OCI-LY7 (cell line): ENCODE data around the gene DPEP2NB. TPM values are rescaled to one million over a fixed set of nuclear protein-coding genes. Genes with fewer than 3 reads are reported as not detected.

Experiments used
- BruUV-seq: library from RNA; stranded (reverse); fragments of 400-500 nt; replicated peaks from 2 replicates; lab custom pipeline; 2021; lab: Mats Ljungman, UMichigan
- CTCF ChIA-PET: fragments of 300-600 bp; sonication (Branson Sonifier 250); formaldehyde crosslinking; loops from one replicate; lab custom pipeline; 2022; ENCODE audit warnings: antibody characterized with exemption; ENCODE audit not compliant: unreplicated experiment; lab: Charles Lee
- POLR2A ChIA-PET: fragments of 300-600 bp; sonication (Branson Sonifier 250); formaldehyde crosslinking; loops from one replicate; lab custom pipeline; 2022; ENCODE audit warnings: antibody characterized with exemption; lab: Charles Lee
- DNase-seq: peaks from one replicate; pipeline ENCODE4 v3.0.0-alpha.2; 2015; ENCODE audit warnings: low spot score
- H2AFZ ChIP-seq: fragments of 200-600 bp; sonication (generic), shearing (Covaris generic); 2 replicates; pipeline ENCODE4 v1.6.1; 2014; ENCODE audit warnings: mild to moderate bottlenecking, antibody characterized with exemption, low read length, moderate library complexity
- H3K27ac ChIP-seq: fragments of 200-600 bp; sonication (generic); 2 replicates; pipeline ENCODE4 v1.5.1; 2014; ENCODE audit warnings: mixed run types, low read depth, mild to moderate bottlenecking, moderate library complexity, low read length, inconsistent platforms; ENCODE audit not compliant: poor library complexity, severe bottlenecking
- H3K36me3 ChIP-seq: fragments of 200-600 bp; sonication (generic); 2 replicates; pipeline ENCODE4 v1.6.1; 2014; ENCODE audit warnings: mild to moderate bottlenecking, antibody characterized with exemption, low read length, moderate library complexity, mixed read lengths; ENCODE audit not compliant: insufficient read depth
- H3K4me1 ChIP-seq: fragments of 200-600 bp; sonication (generic); 2 replicates; pipeline ENCODE4 v1.5.1; 2014; ENCODE audit warnings: mild to moderate bottlenecking, low read length; ENCODE audit not compliant: insufficient read depth, poor library complexity, severe bottlenecking
- H3K4me2 ChIP-seq: fragments of 200-600 bp; sonication (generic); 2 replicates; pipeline ENCODE4 v1.6.1; 2014; ENCODE audit warnings: mild to moderate bottlenecking, low read length
- H3K4me3 ChIP-seq: fragments of 200-600 bp; sonication (generic); 2 replicates; pipeline ENCODE4 v1.5.1; 2014; ENCODE audit warnings: mild to moderate bottlenecking, low read depth, low read length; ENCODE audit not compliant: poor library complexity, severe bottlenecking
- H3K79me2 ChIP-seq: fragments of 200-600 bp; sonication (generic); 2 replicates; pipeline ENCODE4 v1.6.1; 2016; ENCODE audit warnings: low read depth, mild to moderate bottlenecking, low read length, moderate library complexity, mixed read lengths; ENCODE audit not compliant: insufficient read depth
- H3K9me2 ChIP-seq: fragments of 200-600 bp; sonication (generic); 2 replicates; pipeline ENCODE4 v1.6.1; 2016; ENCODE audit warnings: mild to moderate bottlenecking, low read length, mixed read lengths; ENCODE audit not compliant: insufficient read depth
- H3K9me3 ChIP-seq: fragments of 200-600 bp; sonication (generic); 2 replicates; pipeline ENCODE4 v1.6.1; 2014; ENCODE audit warnings: mild to moderate bottlenecking, mixed run types, low read length, mixed read lengths
- H4K20me1 ChIP-seq: fragments of 200-600 bp; sonication (generic); 2 replicates; pipeline ENCODE4 v1.6.1; 2014; ENCODE audit warnings: mild to moderate bottlenecking, antibody characterized with exemption, low read length, moderate library complexity, mixed read lengths; ENCODE audit not compliant: insufficient read depth
- EZH2phosphoT487 ChIP-seq: fragments of 200-600 bp; sonication (generic); IDR thresholded peaks from 2 replicates; pipeline ENCODE4 v1.6.1; 2018; ENCODE audit warnings: low read depth, borderline replicate concordance, mild to moderate bottlenecking, mixed run types, antibody characterized with exemption, low read length, moderate library complexity, mixed read lengths
- intact Hi-C: fragments of 100-400 bp; cut with micrococcal nuclease; formaldehyde crosslinking; loops from one replicate; pipeline ENCODE4 v1.10.0; 2022; ENCODE audit not compliant: unreplicated experiment
- total RNA-seq, 2 experiments: library from RNA; depleted of rRNA in 1 of 2; stranded (reverse); fragments of >200 nt in 1 of 2; shearing (Covaris generic) in 1 of 2; gene quantifications; 2 replicates each; pipeline ENCODE4 v1.2.3, GENCODE V29; 2014 to 2022
- TF ChIP-seq, protein P1 (sequence below): fragments of 200-600 bp; sonication (generic); conservative IDR thresholded peaks from 2 replicates; pipeline ENCODE4 v1.5.1; 2014; ENCODE audit warnings: mild to moderate bottlenecking, antibody characterized with exemption, low read length, moderate library complexity, mixed read lengths

The DPEP2NB gene
- total RNA-seq, 2 experiments from 2014 or later: not detected

DNA sequence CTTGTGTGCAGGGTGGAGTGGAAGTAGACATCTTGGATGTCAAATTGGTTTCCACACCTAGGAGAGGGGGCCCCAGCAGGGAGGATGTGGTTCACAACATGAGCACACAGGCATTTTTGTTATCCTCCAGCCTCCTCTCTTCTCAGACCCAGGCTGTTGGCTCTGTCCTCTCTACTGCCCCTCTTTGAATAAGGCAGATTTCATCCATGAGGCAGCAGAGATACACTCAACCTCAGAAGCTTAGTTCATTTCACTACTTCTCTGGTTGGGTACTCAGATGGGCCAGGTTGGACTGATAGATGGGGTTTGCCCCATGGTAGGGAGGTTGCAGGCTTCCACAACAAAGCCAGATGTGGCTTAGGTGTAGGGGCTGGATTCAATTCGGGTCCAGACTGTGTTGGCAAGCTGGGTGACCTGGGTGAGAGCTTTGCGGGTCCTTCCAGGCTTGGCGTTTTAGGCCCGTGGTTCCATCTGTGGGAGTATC is 47.2 kb upstream of the DPEP2NB start:
- ChIA-PET POLR2A (no interaction called here), CTCF (no interaction called here)
- Histone ChIP-seq H4K20me1 (no peaks in the 10 kb centered on the region), H3K27ac (no peak overlapping the region), H3K9me2 (no peaks in the 10 kb centered on the region), H2AFZ (no peak overlapping the region), H3K4me2 (no peak overlapping the region), H3K79me2 (no peaks in the 10 kb centered on the region), H3K4me1 (peaks cover 4% of the 10 kb centered on the region), H3K4me3 (no peak overlapping the region), H3K36me3 (peaks cover 40% of the 10 kb centered on the region), H3K9me3 (no peaks in the 10 kb centered on the region)
- intact Hi-C loops: loop anchor here (5.0 kb wide), 1 partner anchor 181 kb away; the partner anchor contains the start of gene NRN1L
- TF ChIP-seq, protein P1, sequence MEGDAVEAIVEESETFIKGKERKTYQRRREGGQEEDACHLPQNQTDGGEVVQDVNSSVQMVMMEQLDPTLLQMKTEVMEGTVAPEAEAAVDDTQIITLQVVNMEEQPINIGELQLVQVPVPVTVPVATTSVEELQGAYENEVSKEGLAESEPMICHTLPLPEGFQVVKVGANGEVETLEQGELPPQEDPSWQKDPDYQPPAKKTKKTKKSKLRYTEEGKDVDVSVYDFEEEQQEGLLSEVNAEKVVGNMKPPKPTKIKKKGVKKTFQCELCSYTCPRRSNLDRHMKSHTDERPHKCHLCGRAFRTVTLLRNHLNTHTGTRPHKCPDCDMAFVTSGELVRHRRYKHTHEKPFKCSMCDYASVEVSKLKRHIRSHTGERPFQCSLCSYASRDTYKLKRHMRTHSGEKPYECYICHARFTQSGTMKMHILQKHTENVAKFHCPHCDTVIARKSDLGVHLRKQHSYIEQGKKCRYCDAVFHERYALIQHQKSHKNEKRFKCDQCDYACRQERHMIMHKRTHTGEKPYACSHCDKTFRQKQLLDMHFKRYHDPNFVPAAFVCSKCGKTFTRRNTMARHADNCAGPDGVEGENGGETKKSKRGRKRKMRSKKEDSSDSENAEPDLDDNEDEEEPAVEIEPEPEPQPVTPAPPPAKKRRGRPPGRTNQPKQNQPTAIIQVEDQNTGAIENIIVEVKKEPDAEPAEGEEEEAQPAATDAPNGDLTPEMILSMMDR: no peak
- no peak for TF ChIP-seq EZH2phosphoT487
- no peak for DNase-seq
- no TSS peak for BruUV-seq

DNA sequence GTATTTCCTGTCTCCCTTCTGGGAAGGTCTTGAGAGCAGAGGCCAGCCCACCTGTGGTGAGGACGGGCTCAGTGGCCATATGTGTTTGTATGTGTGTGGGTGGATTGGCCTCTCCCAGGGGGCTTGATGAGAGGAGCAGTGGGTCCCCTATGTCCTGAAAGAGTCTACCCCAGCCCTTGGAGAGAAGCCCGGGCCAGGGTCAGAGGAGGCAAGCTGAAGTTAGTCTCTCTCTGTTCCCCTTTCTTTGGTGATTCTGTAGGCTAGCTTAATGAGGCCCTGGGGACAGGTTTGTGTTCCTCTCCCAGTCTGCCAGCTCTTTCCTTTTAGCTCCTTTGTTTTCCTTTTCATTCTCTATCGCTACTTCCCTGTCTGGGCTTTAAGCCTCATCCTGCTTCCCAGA is 45.7 kb upstream of the DPEP2NB start:
- BruUV-seq: no TSS peak
- Histone ChIP-seq H3K79me2 (no peaks in the 10 kb centered on the region), H3K27ac (no peak overlapping the region), H2AFZ (no peak overlapping the region), H3K4me3 (no peak overlapping the region), H3K4me2 (no peak overlapping the region), H3K9me2 (no peaks in the 10 kb centered on the region), H3K36me3 (peaks cover 45% of the 10 kb centered on the region), H3K9me3 (no peaks in the 10 kb centered on the region), H3K4me1 (peaks cover 4% of the 10 kb centered on the region), H4K20me1 (no peaks in the 10 kb centered on the region)
- CTCF ChIA-PET: interaction anchor here (0.6 kb wide), 1 partner anchor 45 kb away, joined by 3 read pairs; no protein-coding TSS in a partner anchor
- DNase-seq: no peak
- no peak for TF ChIP-seq EZH2phosphoT487
- TF ChIP-seq, protein P1: no peak
- intact Hi-C loops: loop anchor here (5.0 kb wide), 1 partner anchor 179 kb away; the partner anchor contains the start of gene NRN1L
- POLR2A ChIA-PET: interaction anchor here (1.2 kb wide), 1 partner anchor 12 kb away, joined by 4 read pairs; no protein-coding TSS in a partner anchor

DNA sequence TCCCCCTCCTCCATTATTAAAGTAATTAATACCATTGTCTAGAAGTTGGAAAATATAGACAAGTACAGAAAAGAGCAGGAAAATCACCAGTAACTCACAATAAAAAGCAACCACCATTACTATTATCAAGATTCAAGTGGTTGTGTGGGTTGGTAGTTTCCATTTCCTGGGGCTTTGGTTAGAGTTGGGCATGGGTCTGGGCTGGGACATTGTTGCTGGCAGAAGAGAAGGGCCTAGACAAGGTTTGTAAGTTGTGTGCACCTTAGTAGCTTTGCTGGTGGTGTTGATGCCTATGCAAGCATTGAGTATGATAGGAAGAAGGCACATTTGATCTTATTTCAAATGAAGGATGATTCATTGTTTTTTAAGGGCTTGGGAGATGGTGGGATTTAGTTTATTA is 44.1 kb upstream of the DPEP2NB start:
- BruUV-seq: no TSS peak
- no peak for DNase-seq
- intact Hi-C loops: loop anchor here (5.0 kb wide), 1 partner anchor 178 kb away; the partner anchor contains the start of gene NRN1L
- no peak overlapping the region for H3K27ac ChIP-seq
- no peaks in the 10 kb centered on the region for H3K9me3 ChIP-seq
- no peaks in the 10 kb centered on the region for H3K9me2 ChIP-seq
- CTCF ChIA-PET: no interaction called here
- TF ChIP-seq, protein P1: no peak
- TF ChIP-seq EZH2phosphoT487: no peak
- H2AFZ ChIP-seq: no peak overlapping the region
- no peaks in the 10 kb centered on the region for H4K20me1 ChIP-seq
- POLR2A ChIA-PET: interaction anchor here (0.7 kb wide), 1 partner anchor 80 kb away, joined by 4 read pairs; no protein-coding TSS in a partner anchor
- H3K79me2 ChIP-seq: no peaks in the 10 kb centered on the region
- no peak overlapping the region for H3K4me3 ChIP-seq
- peaks cover 4% of the 10 kb centered on the region for H3K4me1 ChIP-seq
- peaks cover 58% of the 10 kb centered on the region for H3K36me3 ChIP-seq
- no peak overlapping the region for H3K4me2 ChIP-seq
